Measurements from ENCODE around the gene ADARB2. TPM values are rescaled to one million over a fixed set of nuclear protein-coding genes. Genes with fewer than 3 reads are reported as not detected.

The ADARB2 gene
- total and polyA plus RNA-seq, 10 of the 15 experiments (the other 5 are each of a cell fraction or from before 2014, with no cell fraction given), result 0.02 to 4.1 (median 0.76) TPM

GRCh38 chr10:1274111-1274661, 463.1 kb downstream of the ADARB2 start (continued):
- TF ChIP-seq ZNF687 (IDR thresholded peaks at IDR 0.05), result no peak
- TF ChIP-seq ESRRA (IDR thresholded peaks at IDR 0.05; ENCODE audit: low read length), result no peak
- TF ChIP-seq SUZ12 (IDR thresholded peaks at IDR 0.05; ENCODE audit: unreplicated experiment), result no peak
- TF ChIP-seq LARP7 (IDR thresholded peaks at IDR 0.05), result no peak
- no peak for TF ChIP-seq MEF2B (IDR thresholded peaks at IDR 0.05; ENCODE audit: partially characterized antibody, poor library complexity, severe bottlenecking)
- no peak for TF ChIP-seq PAX8 (IDR thresholded peaks at IDR 0.05)
- no peak for TF ChIP-seq TBL1XR1 (IDR thresholded peaks at IDR 0.05; ENCODE audit: low read depth, low read length)
- TF ChIP-seq CBX3 (IDR thresholded peaks at IDR 0.05; ENCODE audit: borderline replicate concordance, low read depth), result no peak
- no peak for TF ChIP-seq ASH2L (IDR thresholded peaks at IDR 0.05; ENCODE audit: borderline replicate concordance, low read depth)

Data from GM12878 (cell line).